HEK293 (cell line): Measurements from ENCODE around the gene TCEA2.

Experiments used
- TCF7L2 ChIP-seq: IDR thresholded peaks from 2 replicates; pipeline ENCODE4 v1.6.1; 2011; ENCODE audit warnings: low read depth, mild to moderate bottlenecking, inconsistent platforms, low read length, moderate library complexity, borderline replicate concordance
- TSHZ1 ChIP-seq: fragments of 450-650 bp; formaldehyde crosslinking; IDR thresholded peaks from 2 replicates; pipeline ENCODE4 v1.5.1; 2016; ENCODE audit warnings: missing biosample characterization, missing genetic modification characterization, borderline replicate concordance

GRCh38 chr20:64069614-64070243, 6.7 kb downstream of the TCEA2 start:
- no peak for TF ChIP-seq TCF7L2
- no peak for TF ChIP-seq TSHZ1
